ENCODE data around the gene POPDC2. TPM values are rescaled to one million over a fixed set of nuclear protein-coding genes. Genes with fewer than 3 reads are reported as not detected.

POPDC2 gene
- total and polyA plus RNA-seq, 10 of the 15 experiments (the other 5 are each of a cell fraction or from before 2014, with no cell fraction given), result 1.8 to 12.7 (median 3.5) TPM

- Histone ChIP-seq H4K20me1 (ENCODE audit: control insufficient read depth, insufficient read depth) (no peaks in the 10 kb centered on the region), H3K27ac (ENCODE audit: control insufficient read depth, insufficient read depth) (no peak overlapping the region), H3K4me3 (no peak overlapping the region), H3K79me2 (ENCODE audit: control insufficient read depth, insufficient read depth, low read length) (no peaks in the 10 kb centered on the region), H3K27me3 (replicated peaks in 1 of 2; ENCODE audit: control insufficient read depth in 2 of 2, insufficient read depth in 2 of 2, low read length in 1 of 2) (no peaks in the 10 kb centered on the region), H3K9ac (ENCODE audit: control insufficient read depth, insufficient read depth, low read length) (no peak overlapping the region), H3K4me1 (ENCODE audit: control insufficient read depth, insufficient read depth, low read length) (peaks cover 15% of the 10 kb centered on the region), H3K4me2 (ENCODE audit: control insufficient read depth, insufficient read depth) (no peak overlapping the region), H3K9me3 (replicated peaks; ENCODE audit: control insufficient read depth, insufficient read depth, low read length) (no peaks in the 10 kb centered on the region; the same call in 2 of the 3 replicates), H3K36me3 (ENCODE audit: control insufficient read depth in 2 of 2, insufficient read depth in 2 of 2, low read length in 1 of 2) (peaks cover 2% of the 10 kb centered on the region in 2 experiments; a peak in 2 of 4 replicates), H2AFZ (ENCODE audit: control insufficient read depth, low read depth, low read length) (no peak overlapping the region)
- ATAC-seq, result no peak
- intact Hi-C loops (cut with micrococcal nuclease; ENCODE audit: unreplicated experiment) (no loop called here), in situ Hi-C loops (cut with MboI) (no loop called here)
- FAIRE-seq, result no peak
- TF ChIP-seq ZNF207 (IDR thresholded peaks at IDR 0.05; ENCODE audit: borderline replicate concordance) (no peak), RB1 (IDR thresholded peaks at IDR 0.05; ENCODE audit: borderline replicate concordance) (no peak), MLLT1 (IDR thresholded peaks at IDR 0.05) (no peak), NR2F1 (conservative IDR thresholded peaks at IDR 0.05) (no peak), CBFB (IDR thresholded peaks at IDR 0.05; ENCODE audit: low read depth) (no peak), FOXM1 (IDR thresholded peaks at IDR 0.05; ENCODE audit: low read depth, low read length) (no peak), PAX8 (IDR thresholded peaks at IDR 0.05) (no peak), REST (IDR thresholded peaks at IDR 0.05; ENCODE audit: low read depth, low read length) (no peak)
- TF ChIP-seq, protein P1, sequence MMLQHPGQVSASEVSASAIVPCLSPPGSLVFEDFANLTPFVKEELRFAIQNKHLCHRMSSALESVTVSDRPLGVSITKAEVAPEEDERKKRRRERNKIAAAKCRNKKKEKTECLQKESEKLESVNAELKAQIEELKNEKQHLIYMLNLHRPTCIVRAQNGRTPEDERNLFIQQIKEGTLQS (IDR thresholded peaks at IDR 0.05; ENCODE audit: borderline replicate concordance, extremely low read depth, low read depth, low read length), result no peak
- TF ChIP-seq, protein P2, sequence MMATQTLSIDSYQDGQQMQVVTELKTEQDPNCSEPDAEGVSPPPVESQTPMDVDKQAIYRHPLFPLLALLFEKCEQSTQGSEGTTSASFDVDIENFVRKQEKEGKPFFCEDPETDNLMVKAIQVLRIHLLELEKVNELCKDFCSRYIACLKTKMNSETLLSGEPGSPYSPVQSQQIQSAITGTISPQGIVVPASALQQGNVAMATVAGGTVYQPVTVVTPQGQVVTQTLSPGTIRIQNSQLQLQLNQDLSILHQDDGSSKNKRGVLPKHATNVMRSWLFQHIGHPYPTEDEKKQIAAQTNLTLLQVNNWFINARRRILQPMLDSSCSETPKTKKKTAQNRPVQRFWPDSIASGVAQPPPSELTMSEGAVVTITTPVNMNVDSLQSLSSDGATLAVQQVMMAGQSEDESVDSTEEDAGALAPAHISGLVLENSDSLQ (IDR thresholded peaks at IDR 0.05), result no peak
- TF ChIP-seq, protein P3, sequence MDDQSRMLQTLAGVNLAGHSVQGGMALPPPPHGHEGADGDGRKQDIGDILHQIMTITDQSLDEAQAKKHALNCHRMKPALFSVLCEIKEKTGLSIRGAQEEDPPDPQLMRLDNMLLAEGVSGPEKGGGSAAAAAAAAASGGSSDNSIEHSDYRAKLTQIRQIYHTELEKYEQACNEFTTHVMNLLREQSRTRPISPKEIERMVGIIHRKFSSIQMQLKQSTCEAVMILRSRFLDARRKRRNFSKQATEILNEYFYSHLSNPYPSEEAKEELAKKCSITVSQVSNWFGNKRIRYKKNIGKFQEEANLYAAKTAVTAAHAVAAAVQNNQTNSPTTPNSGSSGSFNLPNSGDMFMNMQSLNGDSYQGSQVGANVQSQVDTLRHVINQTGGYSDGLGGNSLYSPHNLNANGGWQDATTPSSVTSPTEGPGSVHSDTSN (IDR thresholded peaks at IDR 0.05; ENCODE audit: insufficient replicate concordance, low read depth, low read length), result no peak
- SMC1A ChIA-PET (ENCODE audit: uncharacterized antibody, unreplicated experiment), result interaction anchor here (0.8 to 3.1 kb wide), 7 partner anchors 11 to 62 kb away, joined by 3 to 12 read pairs (median 6); partner anchors contain the start of gene COX17
- CTCF ChIA-PET, result interaction anchor here (0.8 to 2.6 kb wide), 5 partner anchors 15 to 43 kb away, joined by 3 to 7 read pairs (median 4); no protein-coding TSS in a partner anchor
- no TSS peak for BruUV-seq (replicated peaks)
- no peak for DNase-seq (ENCODE audit: low read depth, low spot score)
- 100% methylated on average over 2 of the region's 2 CpGs for WGBS (ENCODE audit: insufficient coverage, insufficient replicate concordance, low lambda C conversion rate, missing lambda C conversion rate)
- POLR2A ChIA-PET, result interaction anchor here (1.2 to 1.5 kb wide), 2 partner anchors 18 to 32 kb away, joined by 3 to 4 read pairs; no protein-coding TSS in a partner anchor
- RAD21 ChIA-PET (ENCODE audit: unreplicated experiment), result interaction anchor here (1.1 to 1.6 kb wide), 2 partner anchors 17 to 36 kb away, joined by 3 to 4 read pairs; no protein-coding TSS in a partner anchor
Observed at GRCh38 chr3:119643528-119643927, 16.9 kb downstream of the POPDC2 start.
